ENCODE measurements around the gene NMU.
"Not testable (repeated sequence)": the region's sequence is repeated elsewhere in the genome, so short reads cannot be mapped to it uniquely, and the experiment has no call there.

The NMU gene

GRCh38 chr4:55635741-55636655, at the start of gene NMU:
Gene NMU (minus strand): TSS chr4:55636298. CDS start chr4:55636192, 106 bp downstream.
- no peak for DNase-seq (ENCODE audit: low read depth, low spot score)

- DNase-seq (ENCODE audit: low read depth, low spot score) = no peak
Measured at GRCh38 chr4:55684276-55684675, 48.2 kb upstream of the NMU start.

- DNase-seq (ENCODE audit: low read depth, low spot score) = not testable (repeated sequence)
Measured at GRCh38 chr4:55682797-55683196, 46.7 kb upstream of the NMU start.

GRCh38 chr4:55682295-55682694, 46.2 kb upstream of the NMU start:
- DNase-seq (ENCODE audit: low read depth, low spot score) = no peak

- DNase-seq (ENCODE audit: low read depth, low spot score) = no peak
Measured at GRCh38 chr4:55681430-55681829, 45.3 kb upstream of the NMU start.

GRCh38 chr4:55675196-55675793, 39.2 kb upstream of the NMU start:
- DNase-seq (ENCODE audit: low read depth, low spot score) = no peak

- DNase-seq (ENCODE audit: low read depth, low spot score) = no peak
Measured at GRCh38 chr4:55673424-55673823, 37.3 kb upstream of the NMU start.

GRCh38 chr4:55671667-55672066, 35.6 kb upstream of the NMU start:
- DNase-seq (ENCODE audit: low read depth, low spot score) = no peak

- no peak for DNase-seq (ENCODE audit: low read depth, low spot score)
Measured at GRCh38 chr4:55670695-55671094, 34.6 kb upstream of the NMU start.

- DNase-seq (ENCODE audit: low read depth, low spot score) = no peak
Measured at GRCh38 chr4:55668449-55668848, 32.4 kb upstream of the NMU start.

GRCh38 chr4:55666535-55666934, 30.4 kb upstream of the NMU start:
- no peak for DNase-seq (ENCODE audit: low read depth, low spot score)

GRCh38 chr4:55663145-55663544, 27.0 kb upstream of the NMU start:
- no peak for DNase-seq (ENCODE audit: low read depth, low spot score)

- no peak for DNase-seq (ENCODE audit: low read depth, low spot score)
Measured at GRCh38 chr4:55661398-55662056, 25.4 kb upstream of the NMU start.

GRCh38 chr4:55658657-55659056, 22.6 kb upstream of the NMU start:
- no peak for DNase-seq (ENCODE audit: low read depth, low spot score)

GRCh38 chr4:55654131-55654530, 18.0 kb upstream of the NMU start:
- DNase-seq (ENCODE audit: low read depth, low spot score) = no peak

GRCh38 chr4:55650483-55650882, 14.4 kb upstream of the NMU start:
- no peak for DNase-seq (ENCODE audit: low read depth, low spot score)

- DNase-seq (ENCODE audit: low read depth, low spot score) = no peak
Measured at GRCh38 chr4:55637272-55637820, 1.2 kb upstream of the NMU start.

- DNase-seq (ENCODE audit: low read depth, low spot score) = no peak
Measured at GRCh38 chr4:55636656-55636999, 530 bp upstream of the NMU start.

- no peak for DNase-seq (ENCODE audit: low read depth, low spot score)
Measured at GRCh38 chr4:55635282-55635681, 816 bp downstream of the NMU start.

- DNase-seq (ENCODE audit: low read depth, low spot score) = no peak
Measured at GRCh38 chr4:55634417-55635128, 1.5 kb downstream of the NMU start.

GRCh38 chr4:55633903-55634302, 2.2 kb downstream of the NMU start:
- DNase-seq (ENCODE audit: low read depth, low spot score) = no peak

GRCh38 chr4:55625835-55626234, 10.3 kb downstream of the NMU start:
- DNase-seq (ENCODE audit: low read depth, low spot score) = no peak

Measured in iPS DF 19.7 (cell line).